HL-60/S4 treated with retinoic acid at 250 ng/mL for 4 days and 3 days (cell line): Measurements from ENCODE around the gene PRM2.

Experiments used
- in situ Hi-C: fragments of 300-500 bp; cut with MboI; formaldehyde crosslinking; loops from 2 replicates; pipeline ENCODE4 v1.7.0; 2022; ENCODE audit warnings: low sequenced_read_pairs

The PRM2 gene

DNA sequence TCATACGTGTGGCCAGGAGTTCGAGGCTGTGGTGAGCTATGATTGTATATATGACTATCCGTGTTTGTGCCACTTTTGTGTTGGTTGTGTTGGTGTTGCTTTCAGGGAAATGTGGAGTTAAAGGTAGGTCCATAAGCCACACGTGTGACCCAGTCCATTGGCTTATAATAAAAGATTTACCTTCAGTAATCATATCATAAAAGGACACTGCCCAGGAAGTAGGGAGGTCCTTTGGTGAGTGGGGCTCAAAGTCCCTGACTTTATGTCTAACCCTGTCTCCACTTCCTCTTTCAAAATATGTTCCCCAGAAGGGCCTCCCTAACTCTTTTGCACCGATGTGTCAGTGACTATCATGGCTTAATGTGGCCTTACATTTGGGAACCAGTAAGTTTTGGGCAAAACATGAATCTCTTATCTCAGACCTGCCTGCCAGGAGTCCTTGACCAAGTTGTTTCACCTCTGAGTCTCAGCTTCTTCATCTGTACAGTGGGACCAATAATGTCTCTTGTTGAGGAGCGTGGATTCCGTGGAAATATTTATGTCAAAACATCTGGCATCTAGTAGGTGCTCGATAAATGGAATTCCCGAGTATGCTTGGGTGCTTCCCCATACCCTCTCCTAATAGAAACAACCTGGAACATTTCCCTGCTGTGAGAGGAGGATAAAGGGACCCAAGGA lies 12.0 kb downstream of the PRM2 start:
- in situ Hi-C loops = no loop called here

DNA sequence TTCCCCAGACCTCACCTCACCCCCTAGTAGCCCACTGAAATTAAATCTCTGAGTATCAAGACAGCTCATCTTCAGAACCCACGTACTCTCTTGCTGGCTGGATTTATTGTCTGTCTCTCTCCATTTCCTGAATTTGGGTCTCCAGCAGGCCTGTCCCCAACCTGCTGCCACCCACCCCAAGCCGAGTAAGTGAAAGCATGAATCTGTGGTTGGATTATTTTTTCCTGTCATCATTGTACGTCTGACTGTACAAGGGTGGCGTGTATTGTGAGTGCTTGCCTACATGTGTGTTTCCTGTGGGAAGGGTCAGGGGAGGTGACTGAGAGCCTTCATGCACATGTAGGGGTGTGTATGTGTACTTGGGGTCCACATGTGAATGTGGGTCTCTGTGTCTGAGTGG lies 12.5 kb downstream of the PRM2 start:
- in situ Hi-C loops = no loop called here

DNA sequence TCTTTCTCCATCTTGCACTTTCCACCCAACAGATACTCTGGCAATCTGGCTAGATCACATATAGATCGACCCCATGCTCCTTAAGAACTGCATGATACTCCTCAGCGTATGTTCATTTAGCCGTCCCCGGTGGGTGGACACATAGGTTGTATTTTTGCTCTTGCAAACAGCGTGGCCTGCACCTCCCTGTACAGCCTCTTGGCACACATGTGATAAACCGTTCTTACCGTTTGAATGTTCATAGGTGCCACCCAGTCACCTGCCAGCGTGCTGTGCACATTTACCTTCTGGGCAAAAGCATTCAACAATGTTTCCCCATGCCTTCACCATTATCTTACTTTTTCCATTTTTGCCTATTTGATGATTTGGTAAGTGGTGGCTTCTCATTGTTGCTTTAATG lies 13.4 kb downstream of the PRM2 start:
- in situ Hi-C loops = no loop called here

DNA sequence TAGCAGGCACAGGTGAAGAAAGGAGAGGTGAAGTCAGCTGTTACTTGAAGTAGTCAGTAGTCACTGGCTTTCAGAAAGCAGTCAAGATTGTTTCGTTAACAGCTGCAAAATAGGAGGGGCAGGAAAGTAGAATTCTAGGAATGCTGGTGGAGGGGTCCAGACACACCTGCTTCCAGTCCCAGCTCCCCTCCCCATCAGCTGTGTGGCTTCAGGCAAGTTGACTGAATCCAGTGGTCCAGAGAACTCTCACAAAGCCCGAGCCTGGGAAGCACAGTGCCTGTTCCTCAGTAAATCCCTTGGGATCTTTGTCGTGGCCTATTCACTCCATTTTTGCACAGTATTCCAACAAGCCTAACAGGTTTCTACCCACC lies 15.7 kb downstream of the PRM2 start:
- in situ Hi-C loops = no loop called here

DNA sequence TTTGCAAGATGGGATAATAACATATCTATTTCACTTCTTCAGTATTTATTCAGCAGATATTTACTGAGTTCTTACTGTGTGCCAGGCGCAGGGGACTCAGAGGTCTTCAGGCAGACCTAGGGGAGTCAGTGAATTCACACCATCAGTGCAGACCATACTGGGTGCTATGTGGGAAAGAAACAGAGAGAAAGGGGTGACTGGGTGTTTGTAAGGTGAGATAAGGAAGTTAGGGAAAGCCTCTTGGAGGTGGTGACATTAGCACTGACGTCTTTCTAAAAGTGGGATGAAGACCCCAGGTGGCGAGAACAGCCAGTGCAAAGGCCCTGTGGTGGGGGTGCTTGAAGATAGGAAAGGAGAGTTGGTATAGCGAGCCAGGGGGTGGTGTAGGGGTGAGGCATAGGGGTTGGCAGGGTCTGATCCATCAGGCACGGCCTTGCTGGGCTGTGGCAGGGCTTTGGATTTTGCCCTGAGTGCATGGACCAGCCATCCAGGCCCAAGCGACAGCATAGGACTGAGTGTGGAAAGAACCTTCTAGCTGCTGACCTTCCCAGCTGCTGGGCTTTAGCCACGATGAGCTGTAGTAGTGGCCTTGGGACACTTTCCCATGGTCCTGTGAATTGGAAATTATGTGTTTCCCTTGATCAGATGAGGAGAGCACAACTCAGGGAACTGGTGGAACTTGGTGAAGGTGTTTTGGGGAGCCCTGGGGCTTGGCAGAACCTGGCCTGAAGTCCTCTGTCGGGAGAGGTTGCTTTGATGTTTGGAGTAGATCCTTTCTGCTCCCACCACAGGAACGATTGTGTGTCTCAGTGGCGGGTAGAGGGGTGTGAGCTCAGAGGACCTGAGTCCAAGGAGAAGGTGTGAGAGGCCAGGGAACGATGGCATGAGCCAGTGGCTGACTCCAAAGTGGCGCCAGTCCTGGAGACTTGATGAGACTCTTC lies 16.4 kb downstream of the PRM2 start:
- in situ Hi-C loops = loop anchor here (10.0 kb wide), 1 partner anchor 285 kb away; no protein-coding TSS in a partner anchor

DNA sequence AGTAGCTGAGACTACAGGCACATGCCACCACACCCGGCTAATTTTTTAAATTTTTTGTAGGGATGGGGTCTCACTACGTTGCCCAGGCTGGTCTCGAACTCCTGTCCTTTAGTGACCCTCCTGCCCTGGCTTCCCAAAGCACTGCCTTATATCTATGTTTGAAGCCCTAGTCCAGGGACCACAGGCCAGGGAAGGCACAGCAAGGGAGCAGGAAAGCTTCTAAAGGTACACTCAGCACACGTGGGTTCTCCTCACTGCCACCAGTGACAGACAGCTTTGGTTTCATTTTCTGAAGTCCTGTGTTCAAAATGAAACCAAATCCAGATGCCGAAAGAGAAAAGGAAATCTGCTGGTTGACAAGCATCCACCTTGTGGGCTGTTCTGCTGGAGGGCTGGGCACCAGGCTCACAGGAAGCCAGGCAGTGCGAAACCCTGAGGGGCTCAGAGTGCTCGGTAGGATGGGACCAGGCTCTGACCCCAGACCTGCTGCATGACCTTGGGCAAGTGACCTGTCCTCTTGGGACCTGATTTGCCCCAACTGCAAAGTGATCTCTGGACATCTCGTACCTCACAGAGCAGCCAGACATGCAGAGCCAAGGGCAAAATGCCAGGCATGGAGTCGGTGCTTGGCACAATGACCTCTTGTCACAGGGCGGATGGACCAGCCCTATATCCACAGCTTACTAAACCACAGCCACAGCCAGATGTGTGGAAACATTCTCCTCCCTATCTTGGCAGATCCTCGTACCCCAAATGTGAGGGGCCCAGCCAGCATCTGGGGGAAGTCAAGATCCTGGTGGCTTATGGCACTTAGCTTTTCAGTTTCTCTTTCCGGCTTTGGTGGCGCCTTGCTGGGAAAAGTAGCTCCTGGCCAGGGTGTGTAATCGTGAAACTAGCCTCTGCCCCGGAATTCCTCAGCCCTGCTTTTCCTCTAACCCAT lies 17.5 kb downstream of the PRM2 start:
- in situ Hi-C loops = loop anchor here (10.0 kb wide), 1 partner anchor 284 kb away; no protein-coding TSS in a partner anchor

DNA sequence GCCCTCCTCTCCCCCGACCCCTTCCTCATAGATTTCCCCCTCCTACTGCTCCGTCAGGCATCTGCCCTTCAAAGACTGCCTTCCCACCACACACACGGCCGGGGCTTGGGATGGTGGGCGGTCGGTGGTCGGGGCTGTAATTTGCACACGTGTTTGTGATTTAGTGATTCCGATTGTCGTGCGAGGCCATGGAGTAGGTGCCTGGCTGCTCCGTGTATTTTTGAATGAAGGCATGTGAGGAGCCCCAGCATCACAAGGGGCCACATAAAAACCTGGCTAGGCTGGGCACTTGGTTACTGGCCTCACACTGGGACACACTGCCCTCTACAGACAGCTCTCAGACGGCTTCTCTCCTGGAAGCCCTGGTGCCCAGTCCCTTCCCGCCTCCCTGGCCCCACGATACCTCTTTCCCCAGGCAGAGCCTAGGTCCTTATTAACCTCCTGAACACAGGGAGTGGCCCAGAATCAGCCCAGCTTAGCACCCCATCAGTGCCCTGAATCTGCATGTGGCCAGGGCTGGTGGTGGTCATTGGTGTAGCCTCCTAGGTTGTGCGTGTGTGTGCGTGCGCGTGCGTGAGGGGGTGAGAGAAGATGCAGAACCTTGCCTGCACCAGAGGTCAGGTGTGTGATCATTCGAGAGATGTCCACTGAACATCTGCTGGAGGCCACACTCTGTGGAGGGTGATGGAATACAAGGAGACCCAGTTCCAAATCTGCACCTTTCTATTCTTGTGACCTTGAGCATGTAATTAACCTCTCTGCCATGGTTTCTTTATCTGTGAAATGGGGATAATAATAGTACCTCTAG lies 18.9 kb downstream of the PRM2 start:
- in situ Hi-C loops = loop anchor here (10.0 kb wide), 1 partner anchor 283 kb away; no protein-coding TSS in a partner anchor

DNA sequence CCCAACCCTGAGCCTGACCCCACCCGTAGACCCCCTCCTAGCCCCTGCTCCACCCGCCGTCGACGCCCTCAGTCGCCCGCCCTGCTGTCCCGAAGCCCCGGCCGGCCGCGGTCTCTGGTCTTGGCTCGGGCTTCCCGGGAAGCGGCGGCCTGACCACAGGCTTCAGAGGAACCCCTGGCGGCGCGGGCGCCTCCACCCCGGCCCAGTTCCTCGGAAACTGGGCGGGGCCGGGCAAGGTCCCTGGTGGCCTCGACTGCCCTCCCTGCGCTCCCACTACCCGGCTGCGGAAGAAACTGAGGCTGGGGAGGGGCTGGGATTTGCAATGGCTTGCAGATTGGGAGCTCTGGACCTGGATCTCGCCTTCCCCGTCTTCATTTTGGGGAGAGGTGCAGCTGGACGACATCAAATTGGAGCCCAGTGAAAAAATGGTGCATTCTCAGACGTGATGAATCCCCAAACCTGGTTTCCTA lies 19.6 kb downstream of the PRM2 start:
- in situ Hi-C loops = loop anchor here (10.0 kb wide), 1 partner anchor 282 kb away; no protein-coding TSS in a partner anchor

DNA sequence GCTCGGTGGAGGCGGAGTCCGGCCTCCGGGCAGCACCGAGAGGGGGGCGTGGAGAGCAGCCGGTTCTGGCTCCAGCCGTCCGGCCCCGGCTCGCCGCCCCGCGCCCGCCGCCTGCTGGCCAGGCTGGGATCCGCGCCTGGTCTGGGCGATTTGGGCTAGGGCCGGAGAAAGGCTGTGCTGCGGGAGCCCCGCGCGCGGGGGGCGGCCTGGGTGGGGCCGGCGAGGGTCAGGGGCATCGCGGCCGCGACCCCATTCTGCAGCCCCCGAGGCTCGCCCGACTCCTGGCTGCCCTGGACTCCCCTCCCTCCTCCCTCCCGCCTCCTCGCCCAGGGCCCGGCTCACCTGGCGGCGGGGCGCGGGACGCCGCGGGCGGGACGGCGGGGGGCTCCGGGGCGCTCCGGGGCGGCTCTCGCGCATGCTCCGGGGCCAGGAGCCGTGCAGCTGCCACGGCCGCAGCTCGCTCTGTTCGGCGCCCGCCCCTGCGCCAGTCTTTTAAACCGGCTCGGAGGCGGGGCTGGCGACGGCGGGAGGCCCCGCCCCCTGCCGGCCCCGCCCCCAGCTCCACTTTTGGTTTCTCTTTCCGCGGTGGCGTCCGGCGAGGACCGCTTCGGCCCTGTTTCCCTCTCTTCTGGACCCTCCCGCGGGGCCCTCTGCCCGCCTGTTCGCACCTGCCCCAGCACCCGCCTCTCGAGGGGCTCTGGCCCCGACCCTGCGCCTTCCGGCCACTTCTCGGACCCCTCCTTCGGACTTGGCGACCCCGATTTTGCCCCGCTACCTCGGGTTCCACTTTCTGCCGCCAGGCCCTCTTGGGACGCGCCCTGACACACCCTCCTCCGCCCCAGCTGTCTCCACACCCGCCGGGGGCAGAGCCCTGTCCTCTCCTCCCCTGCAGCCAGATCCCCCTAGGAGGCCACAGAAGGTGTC lies 20.3 kb downstream of the PRM2 start, which contains the start of gene SOCS1:
TSS of gene SOCS1 (minus strand) at position 468 of the 924 bp plus-strand sequence. CDS start 726 bp downstream, outside the sequence.
- in situ Hi-C loops = loop anchor here (10.0 kb wide), 1 partner anchor 281 kb away; no protein-coding TSS in a partner anchor

DNA sequence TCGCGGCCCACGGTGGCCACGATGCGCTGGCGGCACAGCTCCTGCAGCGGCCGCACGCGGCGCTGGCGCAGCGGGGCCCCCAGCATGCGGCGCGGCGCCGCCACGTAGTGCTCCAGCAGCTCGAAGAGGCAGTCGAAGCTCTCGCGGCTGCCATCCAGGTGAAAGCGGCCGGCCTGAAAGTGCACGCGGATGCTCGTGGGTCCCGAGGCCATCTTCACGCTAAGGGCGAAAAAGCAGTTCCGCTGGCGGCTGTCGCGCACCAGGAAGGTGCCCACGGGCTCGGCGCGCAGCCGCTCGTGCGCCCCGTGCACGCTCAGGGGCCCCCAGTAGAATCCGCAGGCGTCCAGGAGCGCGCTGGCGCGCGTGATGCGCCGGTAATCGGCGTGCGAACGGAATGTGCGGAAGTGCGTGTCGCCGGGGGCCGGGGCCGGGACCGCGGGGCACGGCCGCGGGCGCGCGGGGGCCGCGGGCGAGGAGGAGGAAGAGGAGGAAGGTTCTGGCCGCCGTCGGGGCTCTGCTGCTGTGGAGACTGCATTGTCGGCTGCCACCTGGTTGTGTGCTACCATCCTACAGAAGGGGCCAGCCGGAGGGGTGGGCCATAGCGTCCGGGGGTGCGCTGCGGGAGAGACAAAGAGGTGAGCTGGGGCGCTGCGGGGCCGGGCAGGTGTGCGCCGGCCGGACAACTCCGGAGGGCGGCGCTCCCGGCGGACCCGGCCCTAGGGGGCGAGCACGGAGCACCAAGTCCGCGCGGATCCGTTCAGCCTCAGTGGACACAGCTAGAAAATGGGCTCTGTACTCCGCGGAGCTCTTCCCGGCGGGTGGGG lies 21.2 kb downstream of the PRM2 start:
- in situ Hi-C loops = loop anchor here (10.0 kb wide), 1 partner anchor 280 kb away; no protein-coding TSS in a partner anchor

DNA sequence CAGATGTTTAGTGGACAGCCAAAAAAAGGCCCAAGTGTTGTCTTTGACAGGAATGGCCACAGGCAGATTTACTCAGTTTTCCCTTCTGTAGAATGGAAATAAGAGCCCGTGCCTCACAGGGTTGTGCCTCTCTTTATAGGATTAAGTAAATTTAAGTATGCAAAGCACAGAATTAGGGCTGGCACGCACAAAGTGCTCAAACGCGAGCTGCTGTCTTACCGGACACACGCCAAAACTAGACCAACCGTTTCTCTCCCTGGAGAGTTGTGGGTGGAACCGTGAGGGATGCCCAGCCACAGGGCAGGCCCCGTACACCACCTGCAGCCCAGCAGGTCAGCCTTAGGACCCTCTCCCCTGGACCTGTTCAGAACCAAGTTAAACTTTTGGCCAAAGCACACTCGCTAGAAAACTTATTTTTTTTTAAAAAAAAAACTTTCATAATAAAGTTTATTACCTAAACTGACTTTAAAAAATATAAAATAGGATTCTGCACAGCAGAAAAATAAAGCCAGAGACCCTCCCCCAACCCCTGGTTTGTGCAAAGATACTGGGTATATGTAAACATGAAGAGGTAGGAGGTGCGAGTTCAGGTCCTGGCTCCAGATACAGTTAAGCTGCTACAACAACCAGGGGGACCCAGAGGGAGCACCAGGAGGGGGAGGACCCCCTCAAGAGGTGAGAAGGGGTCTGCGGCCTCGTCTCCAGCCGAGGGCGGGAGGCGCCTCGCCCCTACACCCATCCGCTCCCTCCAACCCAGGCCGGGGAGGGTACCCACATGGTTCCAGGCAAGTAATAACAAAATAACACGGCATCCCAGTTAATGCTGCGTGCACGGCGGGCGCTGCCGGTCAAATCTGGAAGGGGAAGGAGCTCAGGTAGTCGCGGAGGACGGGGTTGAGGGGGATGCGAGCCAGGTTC lies 22.0 kb downstream of the PRM2 start:
- in situ Hi-C loops = loop anchor here (10.0 kb wide), 1 partner anchor 279 kb away; no protein-coding TSS in a partner anchor

DNA sequence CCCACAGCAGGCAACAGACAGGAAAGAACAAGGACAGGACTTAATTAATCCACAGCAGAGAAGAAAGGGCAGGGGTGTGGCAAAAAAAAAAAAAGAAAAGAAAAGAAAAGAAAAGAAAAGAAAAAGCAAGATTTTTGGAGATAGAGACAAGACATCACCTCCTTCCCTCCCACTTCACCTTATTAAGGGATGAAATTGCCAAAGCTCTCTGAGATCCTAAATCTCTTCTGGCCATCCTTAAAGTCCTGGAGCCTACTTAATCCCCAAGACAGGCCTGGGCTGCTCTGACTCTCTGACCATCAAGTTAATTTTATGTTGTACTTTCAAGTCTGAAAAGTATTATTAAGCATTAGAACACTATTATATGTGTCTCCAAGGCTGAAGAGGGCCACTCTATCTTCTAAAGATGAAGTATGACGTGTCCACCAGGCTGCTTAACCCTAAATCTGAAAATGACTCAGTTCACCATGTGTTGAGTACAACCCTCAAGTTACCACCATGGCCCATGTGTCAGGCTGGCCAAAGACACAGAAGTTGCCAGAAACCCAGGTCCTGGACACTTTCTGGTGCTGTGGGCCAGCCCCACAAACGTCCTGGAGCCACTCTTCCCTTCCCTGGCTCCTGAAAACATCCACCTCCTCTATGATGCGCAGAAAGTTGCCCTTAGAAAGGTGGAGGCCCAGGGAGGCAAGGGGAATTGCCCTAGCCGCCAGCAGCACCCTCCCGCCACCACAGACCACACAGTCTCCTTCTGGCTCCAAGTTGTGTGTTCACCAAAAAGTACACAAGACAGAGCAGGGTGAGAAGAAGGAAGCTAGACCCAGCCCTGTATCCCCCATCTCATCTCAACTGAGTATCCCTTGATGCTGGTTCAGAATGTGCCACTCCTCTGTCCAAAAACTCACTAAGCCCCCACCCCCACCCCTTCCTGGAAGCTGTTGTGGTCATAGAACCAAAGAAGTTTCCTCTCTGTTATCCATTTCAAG lies 23.0 kb downstream of the PRM2 start:
- in situ Hi-C loops = loop anchor here (10.0 kb wide), 1 partner anchor 279 kb away; no protein-coding TSS in a partner anchor

DNA sequence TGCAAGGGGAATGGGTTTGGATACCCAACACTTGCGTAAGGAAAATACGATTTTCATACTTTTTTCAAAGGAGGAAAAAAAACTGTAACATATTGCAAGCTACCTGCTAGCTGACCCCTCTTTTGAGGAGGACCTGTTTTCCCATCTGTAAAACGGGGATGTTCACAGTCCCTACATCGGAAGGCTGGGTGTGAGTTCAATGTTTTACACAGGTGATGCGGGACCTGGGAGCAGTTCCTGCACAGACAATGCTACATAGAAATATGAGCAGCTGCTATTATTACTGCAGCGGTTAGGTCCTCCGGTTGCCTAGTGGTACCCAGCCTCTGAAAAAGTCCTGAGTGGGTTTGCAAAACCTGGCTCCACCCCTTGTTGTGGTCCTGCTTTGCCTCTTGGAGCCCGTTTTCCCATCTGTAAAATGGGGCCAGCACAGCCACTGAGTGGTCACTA lies 23.8 kb downstream of the PRM2 start:
- in situ Hi-C loops = loop anchor here (10.0 kb wide), 1 partner anchor 278 kb away; no protein-coding TSS in a partner anchor

DNA sequence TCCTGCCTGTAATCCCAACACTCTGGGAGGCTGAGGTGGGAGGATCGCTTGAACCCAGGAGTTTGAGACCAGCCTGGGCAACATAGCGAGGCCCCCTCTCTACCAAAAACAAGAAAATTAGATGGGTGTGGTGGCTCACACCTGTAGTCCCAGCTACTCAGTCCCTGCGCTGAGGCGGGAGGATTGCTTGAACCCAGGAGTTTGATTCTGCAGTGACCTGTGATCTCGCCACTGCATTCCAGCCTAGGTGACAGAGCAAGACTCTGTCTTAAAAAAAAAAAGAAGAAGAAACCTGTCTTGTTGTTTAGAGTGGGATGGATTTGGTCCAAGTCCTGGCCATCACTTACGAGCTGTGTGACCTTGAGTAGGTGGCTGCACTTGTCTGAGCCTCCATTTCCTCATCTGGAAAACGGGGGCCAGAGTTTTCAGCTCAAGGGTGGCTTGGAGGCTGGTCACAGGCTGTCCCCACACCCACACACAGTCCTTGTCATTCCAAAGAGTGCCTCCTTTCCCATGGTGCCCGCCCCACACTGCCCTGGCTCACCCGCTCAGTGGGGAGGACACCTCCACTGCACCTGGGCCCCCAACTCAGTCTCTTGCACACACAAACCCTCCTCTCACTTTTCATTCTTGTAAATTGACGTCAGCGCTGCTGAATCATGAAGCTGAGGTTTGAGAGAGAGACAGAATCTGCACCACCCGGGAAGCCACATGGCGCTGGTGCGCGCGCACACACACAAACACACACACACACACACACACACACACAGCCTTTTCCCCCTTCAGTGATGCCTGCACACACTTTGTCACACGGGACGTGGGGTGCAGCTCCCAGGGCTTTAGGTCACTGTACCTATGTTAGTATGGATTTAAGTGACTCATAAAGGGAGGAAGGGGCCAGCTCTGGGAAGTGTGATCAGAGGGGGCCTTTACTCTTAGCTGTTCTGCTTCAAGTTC lies 24.5 kb downstream of the PRM2 start:
- in situ Hi-C loops = loop anchor here (10.0 kb wide), 1 partner anchor 277 kb away; no protein-coding TSS in a partner anchor
